H1 (cell line): ENCODE results near the gene TRIOBP. TPM values are rescaled to one million over a fixed set of nuclear protein-coding genes. Genes with fewer than 3 reads are reported as not detected.

Source experiments
- CTCF ChIA-PET: fragments of 300-600 bp; sonication (Branson Sonifier 250); formaldehyde crosslinking; loops from one replicate; lab custom pipeline; 2021; ENCODE audit not compliant: partially characterized antibody; lab: Charles Lee
- POLR2A ChIA-PET: fragments of 300-600 bp; sonication (Branson Sonifier 250); formaldehyde crosslinking; loops from one replicate; lab custom pipeline; 2021; ENCODE audit warnings: inconsistent platforms; ENCODE audit not compliant: partially characterized antibody; lab: Charles Lee
- DNase-seq, 2 experiments: peaks; one replicate each; pipeline versions ENCODE4 v3.0.0 to v3.0.0-alpha.2; 2010 to 2022; ENCODE audit warnings: low spot score in 2 of 2, low read depth in 1 of 2, mixed read lengths in 1 of 2
- FAIRE-seq: peaks from 2 replicates; lab custom pipeline; 2011; peaks lifted over from hg19 to GRCh38; lab: Jason Lieb, UNC
- H2AFZ ChIP-seq: 2 replicates; pipeline ENCODE4 v1.8.1; 2012; ENCODE audit warnings: low read length, inconsistent platforms
- H2AK5ac ChIP-seq: 2 replicates; pipeline ENCODE4 v1.6.1; 2013; ENCODE audit warnings: low read depth, low read length
- H2BK120ac ChIP-seq: replicated peaks from 2 replicates; pipeline ENCODE3; 2013; ENCODE audit warnings: low read depth, low read length, inconsistent platforms
- H2BK12ac ChIP-seq: 2 replicates; pipeline ENCODE4 v1.6.1; 2013; ENCODE audit warnings: low read depth, low read length
- H2BK15ac ChIP-seq: 2 replicates; pipeline ENCODE4 v1.6.1; 2013; ENCODE audit warnings: low read length
- H2BK20ac ChIP-seq: 2 replicates; pipeline ENCODE4 v1.6.1; 2013; ENCODE audit warnings: low read length
- H2BK5ac ChIP-seq: 2 replicates; pipeline ENCODE4 v1.6.1; 2013; ENCODE audit warnings: low read depth, low read length
- H3K14ac ChIP-seq: 2 replicates; pipeline ENCODE4 v1.6.1; 2013; ENCODE audit warnings: inconsistent platforms; ENCODE audit not compliant: insufficient read length
- H3K18ac ChIP-seq: 2 replicates; pipeline ENCODE4 v1.6.1; 2013; ENCODE audit warnings: low read length; ENCODE audit errors: extremely low read depth
- H3K23ac ChIP-seq: 2 replicates; pipeline ENCODE4 v1.6.1; 2013; ENCODE audit warnings: inconsistent platforms; ENCODE audit not compliant: insufficient read length
- H3K23me2 ChIP-seq: 2 replicates; pipeline ENCODE4 v1.6.1; 2013; ENCODE audit warnings: low read depth, low read length
- H3K27ac ChIP-seq: 2 replicates; pipeline ENCODE4 v1.6.1; 2011; ENCODE audit warnings: low read depth, low read length, inconsistent platforms
- H3K27me3 ChIP-seq, 4 experiments: replicated peaks in 1 of 4; 1 replicate in 1 of 4; 2 replicates in 3 of 4; pipeline versions ENCODE4 v1.6.1 to v1.8.1; 2011 to 2013; ENCODE audit warnings: low read length in 3 of 4, mild to moderate bottlenecking in 3 of 4, inconsistent platforms in 2 of 4, mixed read lengths in 2 of 4, moderate library complexity in 1 of 4; ENCODE audit not compliant: control insufficient read depth in 3 of 4, insufficient read depth in 3 of 4; ENCODE audit errors: extremely low read depth in 1 of 4
- H3K36me3 ChIP-seq, 4 experiments: 2 replicates each; pipeline versions ENCODE4 v1.6.1 to v1.8.1; 2011 to 2013; ENCODE audit warnings: mild to moderate bottlenecking in 4 of 4, low read length in 3 of 4, moderate library complexity in 2 of 4, control low read depth in 1 of 4, inconsistent platforms in 1 of 4; ENCODE audit not compliant: insufficient read depth in 4 of 4, control insufficient read depth in 2 of 4
- H3K4ac ChIP-seq: replicated peaks from 2 replicates; pipeline ENCODE3; 2013; ENCODE audit warnings: low read length, low read depth, mixed read lengths, inconsistent platforms; ENCODE audit not compliant: insufficient read length
- H3K4me1 ChIP-seq, 4 experiments: replicated peaks in 1 of 4; 1 replicate in 1 of 4; 2 replicates in 3 of 4; pipeline versions ENCODE4 v1.6.1 to v1.8.1; 2011 to 2013; ENCODE audit warnings: low read length in 3 of 4, inconsistent platforms in 2 of 4, mixed read lengths in 1 of 4; ENCODE audit not compliant: insufficient read depth in 4 of 4, control insufficient read depth in 3 of 4
- H3K4me2 ChIP-seq, 2 experiments: 2 replicates each; pipeline versions ENCODE4 v1.6.1 to v1.8.1; 2011 to 2013; ENCODE audit warnings: low read depth in 2 of 2, low read length in 2 of 2, control low read depth in 1 of 2, inconsistent platforms in 1 of 2, mild to moderate bottlenecking in 1 of 2; ENCODE audit not compliant: insufficient read depth in 1 of 2
- H3K4me3 ChIP-seq, 4 experiments: fragments of 200-600, 300-600 bp in 1 of 4; sonication (generic), shearing (Covaris generic), sonication (Bioruptor Twin) in 1 of 4; 2 replicates each; pipeline versions ENCODE4 v1.5.1 to v1.8.1; 2011 to 2016; ENCODE audit warnings: low read length in 4 of 4, low read depth in 3 of 4, control low read depth in 2 of 4, inconsistent platforms in 2 of 4, mild to moderate bottlenecking in 2 of 4, mixed read lengths in 1 of 4, moderate library complexity in 1 of 4; ENCODE audit not compliant: insufficient read depth in 2 of 4; ENCODE audit errors: extremely low read depth in 1 of 4
- H3K56ac ChIP-seq: replicated peaks from 2 replicates; pipeline ENCODE3; 2013; ENCODE audit warnings: low read depth, mild to moderate bottlenecking, mixed read lengths, low read length, inconsistent platforms; ENCODE audit not compliant: insufficient read length
- H3K79me1 ChIP-seq: 2 replicates; pipeline ENCODE4 v1.6.1; 2013; ENCODE audit warnings: low read depth, low read length, control low read depth
- H3K79me2 ChIP-seq, 2 experiments: 2 replicates each; pipeline versions ENCODE4 v1.6.1 to v1.8.1; 2012 to 2013; ENCODE audit warnings: low read length in 2 of 2, mild to moderate bottlenecking in 2 of 2, inconsistent platforms in 1 of 2; ENCODE audit not compliant: insufficient read depth in 2 of 2, control insufficient read depth in 1 of 2
- H3K9ac ChIP-seq, 4 experiments: replicated peaks in 1 of 4; 1 replicate in 1 of 4; 2 replicates in 3 of 4; pipeline versions ENCODE4 v1.6.1 to v1.8.1; 2011 to 2013; ENCODE audit warnings: low read depth in 3 of 4, low read length in 3 of 4, control low read depth in 2 of 4, mild to moderate bottlenecking in 2 of 4, moderate library complexity in 2 of 4, inconsistent platforms in 1 of 4; ENCODE audit errors: extremely low read depth in 1 of 4
- H3K9me3 ChIP-seq, 2 experiments: 2 replicates each; pipeline versions ENCODE4 v1.6.1 to v1.8.1; 2012 to 2013; ENCODE audit warnings: mild to moderate bottlenecking in 2 of 2, moderate library complexity in 2 of 2, control low read depth in 1 of 2, inconsistent platforms in 1 of 2, low read depth in 1 of 2, low read length in 1 of 2, mixed read lengths in 1 of 2; ENCODE audit not compliant: insufficient read depth in 2 of 2
- H4K20me1 ChIP-seq, 2 experiments: replicated peaks in 1 of 2; 2 replicates each; pipeline versions ENCODE3 to v1.8.1; 2011 to 2013; ENCODE audit warnings: inconsistent platforms in 2 of 2, low read length in 2 of 2, mild to moderate bottlenecking in 1 of 2; ENCODE audit not compliant: insufficient read depth in 2 of 2, control insufficient read depth in 1 of 2
- H4K5ac ChIP-seq: 2 replicates; pipeline ENCODE4 v1.6.1; 2013; ENCODE audit warnings: low read length, low read depth, mixed read lengths, inconsistent platforms; ENCODE audit not compliant: insufficient read length
- H4K8ac ChIP-seq: 2 replicates; pipeline ENCODE4 v1.8.0; 2013; ENCODE audit warnings: mild to moderate bottlenecking, moderate library complexity, low read length, inconsistent platforms; ENCODE audit not compliant: insufficient read depth; ENCODE audit errors: extremely low read depth
- H4K91ac ChIP-seq: replicated peaks from 2 replicates; pipeline ENCODE3; 2013; ENCODE audit warnings: low read length, mixed read lengths, inconsistent platforms; ENCODE audit not compliant: insufficient read length
- BRCA1 ChIP-seq: IDR thresholded peaks from 2 replicates; pipeline ENCODE4 v1.6.1; 2012; ENCODE audit warnings: low read depth, low read length, improper control_type of control experiment
- CBX8 ChIP-seq: fragments of 300-800, 300-1000 bp; sonication (generic); IDR thresholded peaks from 2 replicates; pipeline ENCODE4 v1.7.1; 2016; ENCODE audit warnings: low read depth, low read length, borderline replicate concordance
- FOSL1 ChIP-seq: IDR thresholded peaks from 2 replicates; pipeline ENCODE4 v1.6.1; 2011; ENCODE audit warnings: mild to moderate bottlenecking, low read depth, low read length, moderate library complexity; ENCODE audit not compliant: insufficient read depth
- JUND ChIP-seq: IDR thresholded peaks from 2 replicates; pipeline ENCODE4 v1.6.1; 2011; ENCODE audit warnings: mild to moderate bottlenecking, improper control_type of control experiment, low read length
- NANOG ChIP-seq: IDR thresholded peaks from 2 replicates; pipeline ENCODE4 v1.6.1; 2011; ENCODE audit warnings: low read length, low read depth, mild to moderate bottlenecking, inconsistent platforms; ENCODE audit not compliant: insufficient read depth, poor library complexity, severe bottlenecking
- RFX5 ChIP-seq: IDR thresholded peaks from 2 replicates; pipeline ENCODE4 v1.6.1; 2011; ENCODE audit warnings: low read depth, low read length, improper control_type of control experiment, borderline replicate concordance
- RNF2 ChIP-seq: fragments of 200-900, 300-1000 bp; sonication (generic); IDR thresholded peaks from 2 replicates; pipeline ENCODE4 v1.7.1; 2016; ENCODE audit warnings: borderline replicate concordance, low read depth, mild to moderate bottlenecking, antibody characterized with exemption, low read length; ENCODE audit not compliant: poor library complexity, severe bottlenecking; ENCODE audit errors: missing control alignments
- TAF7 ChIP-seq: optimal IDR thresholded peaks from 2 replicates; pipeline ENCODE3; 2011; ENCODE audit warnings: low read depth, mild to moderate bottlenecking, inconsistent platforms, low read length, moderate library complexity, borderline replicate concordance
- WGBS, 2 experiments: shearing (Covaris generic) in 1 of 2; methylation state at CpG; one replicate each; pipeline versions ENCODE4 v1.1.6 to v1.1.7; 2013 to 2015; ENCODE audit warnings: low lambda C conversion rate in 2 of 2, mixed read lengths in 2 of 2, inconsistent platforms in 1 of 2, low coverage in 1 of 2, missing lambda C conversion rate in 1 of 2; ENCODE audit not compliant: insufficient replicate concordance in 2 of 2, insufficient coverage in 1 of 2, insufficient read length in 1 of 2; ENCODE audit errors: extremely low coverage in 1 of 2, missing lambda C conversion rate in 1 of 2; 5-methylcytosine and 5-hydroxymethylcytosine counted together
- polyA plus RNA-seq, 7 experiments: library from polyadenylated mRNA; depleted of rRNA in 3 of 7; stranded (reverse) in 5 of 7; unstranded in 2 of 7; fragments of >200 nt in 5 of 7; fragments of 200-250 nt in 2 of 7; gene quantifications; 1 replicate in 5 of 7; 2 replicates in 1 of 7; 4 replicates in 1 of 7; pipeline versions ENCODE4 v1.2.1 to v1.2.3, GENCODE V29; 2011 to 2013; ENCODE audit warnings: missing spikeins in 2 of 7, mixed read lengths in 2 of 7
- total RNA-seq: library from RNA; stranded (reverse); fragmentation: NEBNext Ultra II Directional; extraction: Animal tissue kit (Norgen Biotek cat#: 25700); gene quantifications from 2 replicates; pipeline ENCODE4 v1.2.1, GENCODE V29; 2021

The TRIOBP gene
- total and polyA plus RNA-seq, 2 of the 8 experiments (the other 6 are each of a cell fraction or from before 2014, with no cell fraction given): 18.2 to 27.3 TPM

DNA sequence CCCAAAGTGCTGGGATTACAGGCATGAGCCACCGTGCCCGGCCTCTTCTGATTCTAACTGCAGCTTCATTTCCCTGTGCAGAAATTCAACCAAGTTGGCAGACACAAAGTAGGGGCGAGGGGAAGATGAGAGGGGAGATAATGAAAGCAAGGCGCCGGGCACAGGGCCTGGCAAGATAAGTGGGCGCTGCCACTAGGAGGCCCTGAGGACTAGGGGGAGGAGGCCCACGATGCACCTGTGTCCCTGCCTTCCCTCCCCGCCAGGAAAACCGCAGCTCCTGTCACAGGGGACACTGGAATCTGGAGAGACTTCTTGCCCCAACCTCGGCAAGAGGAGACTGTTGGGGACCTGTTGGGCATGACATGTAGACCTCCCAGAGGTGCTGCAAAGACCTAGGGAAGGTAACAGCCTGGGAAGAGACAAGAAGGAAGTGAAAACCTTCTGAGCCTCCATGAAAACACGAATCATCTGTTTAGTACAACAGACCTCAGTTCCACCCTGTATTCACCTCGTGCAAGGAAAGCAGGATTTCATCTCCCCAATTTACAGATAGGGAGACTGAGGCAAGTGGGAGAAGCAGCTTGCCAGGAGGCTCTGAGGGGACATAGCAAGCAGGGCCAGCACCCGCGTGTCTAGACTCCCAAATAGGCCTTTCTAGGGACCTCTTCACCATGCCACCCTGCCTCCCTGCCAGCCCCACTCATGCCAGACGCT is 24.5 kb upstream of the TRIOBP start:
- no peak overlapping the region for H3K4me2 ChIP-seq
- peaks cover 0 to 4% of the 10 kb centered on the region in 2 experiments for H4K20me1 ChIP-seq
- H3K18ac ChIP-seq: no peak overlapping the region
- no peak overlapping the region for H3K4ac ChIP-seq
- H4K8ac ChIP-seq: no peak overlapping the region
- no peaks in the 10 kb centered on the region for H3K36me3 ChIP-seq
- peaks cover 0 to 19% (median 14%) of the 10 kb centered on the region in 4 experiments; a peak in 6 of 7 replicates for H3K4me1 ChIP-seq
- H3K27me3 ChIP-seq: peaks cover 0 to 2% (median 0%) of the 10 kb centered on the region in 4 experiments; a peak in 1 of 7 replicates
- no peak overlapping the region for H2AK5ac ChIP-seq
- H2BK12ac ChIP-seq: no peak overlapping the region
- POLR2A ChIA-PET: interaction anchor here (0.8 to 3.5 kb wide), 4 partner anchors 9 to 39 kb away, joined by 3 to 17 read pairs (median 12); partner anchors contain the start of gene PDXP
- H3K23me2 ChIP-seq: peaks cover 2% of the 10 kb centered on the region; the same call in 1 of the 2 replicates
- FAIRE-seq: no peak
- no peak overlapping the region for H3K23ac ChIP-seq
- no peak overlapping the region for H2BK5ac ChIP-seq
- H4K5ac ChIP-seq: no peak overlapping the region
- H2BK20ac ChIP-seq: no peak overlapping the region
- H3K9ac ChIP-seq: no peak overlapping the region
- H3K14ac ChIP-seq: no peak overlapping the region
- no peak overlapping the region for H2BK120ac ChIP-seq
- 92% methylated on average over 15 of the region's 15 CpGs; no CpG with 5 or more reads in 1 of the 2 experiments for WGBS, 2 experiments
- no peak for DNase-seq
- TF ChIP-seq TAF7 (no peak), NANOG (no peak), CBX8 (no peak), RFX5 (no peak), RNF2 (no peak), BRCA1 (no peak), JUND (no peak), FOSL1 (no peak)
- H3K79me2 ChIP-seq: 0 out of 4 replicates have a peak, but pooled peaks cover 0 to 2% of the 10 kb centered on the region in 2 experiments
- no peak overlapping the region for H2AFZ ChIP-seq
- H4K91ac ChIP-seq: no peak overlapping the region
- no peaks in the 10 kb centered on the region for H3K79me1 ChIP-seq
- H3K9me3 ChIP-seq: no peaks in the 10 kb centered on the region
- CTCF ChIA-PET: interaction anchor here (1.4 to 5.0 kb wide), 7 partner anchors 10 to 174 kb away, joined by 3 to 45 read pairs (median 9); partner anchors contain the start of gene PDXP
- no peak overlapping the region for H3K4me3 ChIP-seq
- H3K27ac ChIP-seq: no peak overlapping the region
- no peak overlapping the region for H3K56ac ChIP-seq
- no peak overlapping the region for H2BK15ac ChIP-seq
